Parathyroid adenoma (tissue), 2 donors: ENCODE results near the gene C19orf38.

Experiments
- H2AFZ ChIP-seq: fragments of 300-600 bp; sonication (generic); one replicate; pipeline ENCODE4 v1.7.0; 2017; ENCODE audit warnings: antibody characterized with exemption, mild to moderate bottlenecking
- H3K27ac ChIP-seq: fragments of 300-600 bp; sonication (generic); one replicate; pipeline ENCODE4 v1.7.0; 2017
- H3K27me3 ChIP-seq: fragments of 300-600 bp; sonication (generic); one replicate; pipeline ENCODE4 v1.7.0; 2017; ENCODE audit warnings: low read length; ENCODE audit not compliant: control insufficient read depth, insufficient read depth
- H3K36me3 ChIP-seq: fragments of 300-600 bp; sonication (generic); one replicate; pipeline ENCODE4 v1.7.0; 2017; ENCODE audit warnings: low read length; ENCODE audit not compliant: control insufficient read depth, insufficient read depth
- H3K4me1 ChIP-seq: fragments of 300-600 bp; sonication (generic); one replicate; pipeline ENCODE4 v1.7.0; 2017; ENCODE audit warnings: control low read depth
- H3K4me2 ChIP-seq: fragments of 300-600 bp; sonication (generic); one replicate; pipeline ENCODE4 v1.7.0; 2017; ENCODE audit warnings: low read length
- H3K4me3 ChIP-seq: fragments of 300-600 bp; sonication (generic); one replicate; pipeline ENCODE4 v1.7.0; 2017; ENCODE audit warnings: low read depth, low read length
- H3K79me2 ChIP-seq: fragments of 300-600 bp; sonication (generic); one replicate; pipeline ENCODE4 v1.7.0; 2017; ENCODE audit warnings: control low read depth
- H3K9ac ChIP-seq: fragments of 300-600 bp; sonication (generic); one replicate; pipeline ENCODE4 v1.7.0; 2017; ENCODE audit warnings: mild to moderate bottlenecking
- H3K9me3 ChIP-seq: fragments of 300-600 bp; sonication (generic); one replicate; pipeline ENCODE4 v1.7.0; 2017; ENCODE audit warnings: low read length; ENCODE audit not compliant: control insufficient read depth
- CTCF ChIP-seq: fragments of 300-600 bp; sonication (generic); IDR thresholded peaks from one replicate; pipeline ENCODE4 v1.7.0; 2017; ENCODE audit warnings: antibody characterized with exemption, mild to moderate bottlenecking
- donor health status: primary hyperparathyroidism.

Gene C19orf38

DNA sequence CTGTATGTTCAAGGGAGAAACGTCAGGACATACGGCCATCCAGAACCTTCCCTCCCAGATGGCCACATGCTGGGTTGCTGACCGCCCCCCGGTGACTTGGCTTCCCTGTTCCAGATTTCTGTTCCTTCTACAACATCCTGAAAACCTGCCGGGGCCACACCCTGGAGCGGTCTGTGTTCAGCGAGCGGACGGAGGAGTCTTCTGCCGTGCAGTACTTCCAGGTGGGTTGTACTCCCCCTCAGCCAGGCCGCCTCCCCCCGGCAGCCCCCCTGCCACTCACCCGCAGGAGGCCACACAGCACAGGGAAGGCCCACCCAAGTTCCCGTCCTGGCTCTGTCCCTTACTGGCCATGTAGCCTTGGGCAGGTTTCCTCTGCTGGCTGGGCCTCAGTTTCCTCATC lies 59.7 kb downstream of the C19orf38 start:
- no peaks in the 10 kb centered on the region for H3K36me3 ChIP-seq
- no peak for TF ChIP-seq CTCF
- no peak overlapping the region for H3K4me3 ChIP-seq
- no peak overlapping the region for H3K27ac ChIP-seq
- no peak overlapping the region for H3K4me2 ChIP-seq
- H2AFZ ChIP-seq, result no peak overlapping the region
- peaks cover 9% of the 10 kb centered on the region for H3K79me2 ChIP-seq
- no peaks in the 10 kb centered on the region for H3K4me1 ChIP-seq
- H3K27me3 ChIP-seq, result no peaks in the 10 kb centered on the region
- H3K9ac ChIP-seq, result no peak overlapping the region
- no peaks in the 10 kb centered on the region for H3K9me3 ChIP-seq

DNA sequence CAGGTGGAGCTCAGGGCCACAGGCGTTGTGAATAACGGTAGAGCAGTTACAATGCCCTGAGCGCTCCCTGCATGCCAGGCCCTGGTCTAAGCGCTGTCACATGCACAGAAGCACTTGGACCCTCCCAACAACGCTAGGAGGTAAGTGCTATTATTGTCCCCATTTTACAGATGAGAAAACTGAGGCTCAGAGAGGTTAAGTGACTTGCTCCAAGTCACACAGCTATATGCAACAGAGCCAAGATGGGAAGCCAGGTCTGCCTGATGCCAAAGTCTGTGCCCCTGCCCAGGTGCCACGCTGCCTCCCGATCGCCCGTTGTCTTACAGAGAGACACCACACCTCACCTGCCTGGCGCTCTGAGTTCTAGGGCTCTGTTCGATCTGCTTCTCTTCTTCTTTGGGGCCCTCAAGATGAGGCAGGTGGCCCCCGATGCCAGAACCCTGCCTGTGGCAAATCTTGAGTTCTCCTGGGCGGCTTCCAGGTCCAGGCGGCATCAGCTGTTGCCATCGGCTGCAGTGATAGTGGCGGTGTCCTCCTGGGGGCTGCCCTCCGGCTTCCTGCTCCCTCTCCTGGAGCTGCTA lies 60.3 kb downstream of the C19orf38 start:
- Histone ChIP-seq H2AFZ (no peak overlapping the region), H3K4me1 (no peaks in the 10 kb centered on the region), H3K4me3 (no peak overlapping the region), H3K9ac (no peak overlapping the region), H3K4me2 (no peak overlapping the region), H3K27ac (no peak overlapping the region), H3K27me3 (no peaks in the 10 kb centered on the region), H3K36me3 (no peaks in the 10 kb centered on the region), H3K9me3 (no peaks in the 10 kb centered on the region), H3K79me2 (peaks cover 9% of the 10 kb centered on the region)
- TF ChIP-seq CTCF, result no peak

DNA sequence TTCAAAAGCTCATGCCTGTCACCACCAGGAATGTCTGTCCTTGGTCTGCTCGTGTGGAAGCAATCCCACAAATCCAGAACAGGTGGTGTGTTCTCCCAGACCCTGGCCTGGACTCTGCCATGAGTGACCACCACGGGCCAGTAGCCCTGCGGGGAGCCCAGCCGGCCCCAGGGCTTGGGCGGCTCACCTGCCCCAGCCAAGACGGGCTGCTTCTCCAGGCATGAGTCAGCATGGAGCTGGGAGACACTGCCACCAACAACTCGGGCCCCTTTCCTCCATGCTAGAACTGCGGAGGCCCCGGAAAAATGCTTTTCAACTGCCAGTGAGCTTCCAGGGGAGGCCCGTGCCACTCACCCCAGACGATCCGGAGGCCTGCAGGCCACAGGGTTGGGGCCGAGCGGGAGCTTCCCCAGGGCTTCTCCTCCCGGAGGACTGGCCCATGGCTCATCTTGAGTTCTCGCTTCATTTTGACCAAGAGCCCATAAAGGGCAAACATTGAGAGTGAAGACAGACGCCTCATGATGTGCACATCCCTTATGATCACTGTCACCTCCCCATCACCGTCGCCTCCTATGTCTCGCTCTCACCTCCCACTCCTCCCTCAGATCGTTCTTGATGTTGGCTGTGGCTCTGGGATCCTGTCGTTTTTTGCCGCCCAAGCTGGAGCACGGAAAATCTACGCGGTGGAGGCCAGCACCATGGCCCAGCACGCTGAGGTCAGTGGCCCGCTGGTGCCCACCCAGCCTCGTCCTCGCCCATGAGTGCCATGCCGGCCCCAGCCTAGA lies 63.6 kb downstream of the C19orf38 start:
- H3K79me2 ChIP-seq, result peaks cover 4% of the 10 kb centered on the region
- H3K9ac ChIP-seq, result no peak overlapping the region
- no peak overlapping the region for H3K4me2 ChIP-seq
- no peaks in the 10 kb centered on the region for H3K36me3 ChIP-seq
- no peak overlapping the region for H3K4me3 ChIP-seq
- no peaks in the 10 kb centered on the region for H3K4me1 ChIP-seq
- no peaks in the 10 kb centered on the region for H3K27me3 ChIP-seq
- H3K9me3 ChIP-seq, result no peaks in the 10 kb centered on the region
- no peak overlapping the region for H3K27ac ChIP-seq
- no peak for TF ChIP-seq CTCF
- no peak overlapping the region for H2AFZ ChIP-seq

DNA sequence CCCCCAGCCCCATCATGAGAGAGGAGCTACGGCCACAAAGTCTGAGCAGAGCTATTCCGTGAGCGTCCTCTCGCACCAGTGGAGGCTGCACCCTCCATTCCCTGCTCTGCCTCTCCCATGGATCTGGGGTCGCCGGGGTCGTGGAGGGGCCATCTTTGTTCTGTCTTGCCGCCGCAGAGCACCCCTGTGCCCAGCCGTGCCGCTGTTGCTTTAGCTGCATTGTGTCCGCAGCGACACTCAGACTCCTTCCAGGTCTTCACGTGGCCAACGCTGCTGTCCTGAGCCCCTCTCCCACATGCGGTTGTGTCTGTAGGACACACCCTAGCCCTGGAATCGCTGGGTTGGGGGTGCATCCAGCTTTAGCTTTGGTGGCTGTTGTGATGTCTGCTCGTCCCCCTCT lies 64.4 kb downstream of the C19orf38 start:
- Histone ChIP-seq H3K9me3 (no peaks in the 10 kb centered on the region), H3K27me3 (no peaks in the 10 kb centered on the region), H3K79me2 (peaks cover 4% of the 10 kb centered on the region), H3K36me3 (no peaks in the 10 kb centered on the region), H3K27ac (no peak overlapping the region), H3K9ac (no peak overlapping the region), H3K4me2 (no peak overlapping the region), H3K4me1 (no peaks in the 10 kb centered on the region), H3K4me3 (no peak overlapping the region), H2AFZ (no peak overlapping the region)
- TF ChIP-seq CTCF, result no peak
